Activated T-cell treated with anti-CD3 and anti-CD28 coated beads, Interleukin-2, amount 50 U/mL, for 72 hours (primary cell): Measurements from ENCODE around the gene DLX1. TPM values are rescaled to one million over a fixed set of nuclear protein-coding genes. Genes with fewer than 3 reads are reported as not detected.
"Not testable (repeated sequence)": the region's sequence is repeated elsewhere in the genome, so short reads cannot be mapped to it uniquely, and the experiment has no call there.

ENCODE experiments used
- ATAC-seq, 2 donors: fragments of 150-1000 bp; cut with Tn5 transposase; replicated peaks in 1 of 2; 2 replicates each; pipeline ENCODE4 v1.10.0; 2021; ENCODE audit warnings: moderate library complexity in 2 of 2, mild to moderate bottlenecking in 1 of 2
- DNase-seq, 2 donors: peaks; one replicate each; pipeline ENCODE4 v3.0.0; 2021 to 2022; ENCODE audit warnings: mixed read lengths in 1 of 2
- H3K27ac Mint-ChIP-seq: one replicate; pipeline ENCODE4 v1.8.0; 2022; ENCODE audit warnings: mild to moderate bottlenecking, moderate library complexity, mixed read lengths
- H3K27me3 Mint-ChIP-seq: one replicate; pipeline ENCODE4 v1.8.0; 2022; ENCODE audit warnings: low read depth, mixed read lengths
- H3K36me3 Mint-ChIP-seq, 2 donors: one replicate each; pipeline ENCODE4 v1.8.0; 2022; ENCODE audit warnings: mixed read lengths in 2 of 2, mild to moderate bottlenecking in 1 of 2; ENCODE audit not compliant: insufficient read depth in 2 of 2
- H3K4me1 Mint-ChIP-seq: one replicate; pipeline ENCODE4 v1.8.0; 2022; ENCODE audit warnings: low read depth, mixed read lengths
- H3K4me3 Mint-ChIP-seq, 2 donors: one replicate each; pipeline ENCODE4 v1.8.0; 2022; ENCODE audit warnings: mild to moderate bottlenecking in 2 of 2, mixed read lengths in 2 of 2, moderate library complexity in 2 of 2
- H3K9me3 Mint-ChIP-seq, 2 donors: one replicate each; pipeline ENCODE4 v1.8.0; 2022; ENCODE audit warnings: mixed read lengths in 2 of 2
- total RNA-seq, 2 donors: library from RNA; stranded (reverse); gene quantifications; one replicate each; pipeline ENCODE4 v1.2.3, GENCODE V29; 2022

DLX1 gene
- total RNA-seq, 2 donors from 2014 or later = 0.24 TPM; not detected in 1

GRCh38 chr2:172109256-172109987, 24.1 kb downstream of the DLX1 start:
- ATAC-seq = no peak
- H3K4me3 Mint-ChIP-seq = no peak overlapping the region
- DNase-seq = no peak
- peaks cover 78% of the 10 kb centered on the region for H3K27me3 Mint-ChIP-seq
- H3K36me3 Mint-ChIP-seq = peaks cover 0 to 2% of the 10 kb centered on the region in 2 donors
- H3K9me3 Mint-ChIP-seq = no peaks in the 10 kb centered on the region
- no peak overlapping the region for H3K27ac Mint-ChIP-seq
- H3K4me1 Mint-ChIP-seq = peaks cover 29% of the 10 kb centered on the region

- H3K27me3 Mint-ChIP-seq = peaks cover 70% of the 10 kb centered on the region
Observed at GRCh38 chr2:172109988-172110811, 24.9 kb downstream of the DLX1 start.

GRCh38 chr2:172113617-172114016, 28.3 kb downstream of the DLX1 start:
- ATAC-seq (no peak), DNase-seq (no peak)
- Mint-ChIP-seq H3K27ac (no peak overlapping the region), H3K4me1 (peaks cover under 1% of the 10 kb centered on the region), H3K27me3 (peaks cover 46% of the 10 kb centered on the region), H3K4me3 (no peak overlapping the region), H3K36me3 (no peaks in the 10 kb centered on the region), H3K9me3 (no peaks in the 10 kb centered on the region)

More at GRCh38 chr2:172109988-172110811, 24.9 kb downstream of the DLX1 start:
- H3K4me3 Mint-ChIP-seq = no peak overlapping the region
- no peaks in the 10 kb centered on the region for H3K9me3 Mint-ChIP-seq
- DNase-seq = no peak
- H3K4me1 Mint-ChIP-seq = peaks cover 24% of the 10 kb centered on the region
- ATAC-seq = no peak
- H3K27ac Mint-ChIP-seq = no peak overlapping the region
- peaks cover 0 to 2% of the 10 kb centered on the region in 2 donors for H3K36me3 Mint-ChIP-seq

DNA sequence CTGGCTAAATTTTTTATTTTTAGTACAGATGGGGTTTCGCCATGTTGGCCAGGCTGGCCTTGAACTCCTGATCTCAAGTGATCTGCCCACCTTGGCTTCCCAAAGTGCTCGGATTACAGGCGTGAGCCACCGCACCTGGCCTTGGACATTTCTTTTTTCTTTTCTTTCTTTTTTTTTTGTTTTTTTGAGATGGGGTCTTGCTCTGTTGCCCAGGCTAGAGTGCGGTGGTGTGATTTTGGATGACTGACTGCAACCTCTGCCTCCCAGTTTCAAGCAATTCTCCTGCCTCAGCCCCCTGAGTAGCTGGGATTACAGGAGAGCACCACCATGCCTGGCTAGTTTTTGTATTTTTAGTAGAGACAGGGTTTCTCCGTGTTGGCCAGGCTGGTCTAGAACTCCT, 28.9 kb downstream of the DLX1 start:
- H3K4me3 Mint-ChIP-seq, H3K27ac Mint-ChIP-seq, H3K9me3 Mint-ChIP-seq, ATAC-seq, DNase-seq, H3K36me3 Mint-ChIP-seq, H3K4me1 Mint-ChIP-seq: not testable (repeated sequence)
- peaks cover 46% of the 10 kb centered on the region for H3K27me3 Mint-ChIP-seq

DNA sequence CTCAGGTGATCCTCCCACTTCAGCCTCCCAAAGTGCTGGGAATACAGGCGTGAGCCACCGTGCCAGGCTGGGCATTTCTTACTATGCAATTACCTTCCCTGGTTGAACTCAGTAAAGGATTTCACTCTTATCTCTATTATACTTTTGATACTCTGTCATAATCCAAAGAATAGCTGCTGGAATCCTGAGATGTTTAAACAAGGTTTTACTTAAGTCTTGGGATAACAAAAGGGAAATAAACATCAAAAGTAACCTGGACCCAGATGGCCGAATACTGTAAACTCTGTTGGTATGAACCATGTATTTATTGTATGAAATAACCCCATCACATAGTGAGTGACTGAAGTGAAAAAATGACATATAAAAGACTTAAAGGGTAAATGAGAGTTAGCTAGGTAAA, 29.3 kb downstream of the DLX1 start:
- H3K27me3 Mint-ChIP-seq = peaks cover 46% of the 10 kb centered on the region

GRCh38 chr2:172116107-172116506, 30.8 kb downstream of the DLX1 start:
- Mint-ChIP-seq H3K27ac (no peak overlapping the region), H3K4me3 (no peak overlapping the region), H3K9me3 (no peaks in the 10 kb centered on the region), H3K4me1 (no peaks in the 10 kb centered on the region), H3K36me3 (no peaks in the 10 kb centered on the region), H3K27me3 (peaks cover 38% of the 10 kb centered on the region)
- ATAC-seq (no peak), DNase-seq (no peak)

More for the DNA sequence above, 29.3 kb downstream of the DLX1 start:
- no peak overlapping the region for H3K4me3 Mint-ChIP-seq
- H3K27ac Mint-ChIP-seq = no peak overlapping the region
- H3K9me3 Mint-ChIP-seq = no peaks in the 10 kb centered on the region
- DNase-seq = no peak
- no peaks in the 10 kb centered on the region for H3K36me3 Mint-ChIP-seq
- ATAC-seq = no peak
- H3K4me1 Mint-ChIP-seq = no peaks in the 10 kb centered on the region

- Mint-ChIP-seq H3K27me3 (peaks cover 18% of the 10 kb centered on the region), H3K4me3 (no peak overlapping the region), H3K9me3 (peaks cover 0 to 2% of the 10 kb centered on the region in 2 donors), H3K27ac (no peak overlapping the region), H3K36me3 (no peaks in the 10 kb centered on the region), H3K4me1 (no peaks in the 10 kb centered on the region)
- DNase-seq (no peak), ATAC-seq (no peak)
Observed at GRCh38 chr2:172119089-172119488, 33.8 kb downstream of the DLX1 start.

GRCh38 chr2:172120118-172120517, 34.8 kb downstream of the DLX1 start:
- no peaks in the 10 kb centered on the region for H3K36me3 Mint-ChIP-seq
- peaks cover 0 to 2% of the 10 kb centered on the region in 2 donors for H3K9me3 Mint-ChIP-seq
- ATAC-seq (no peak), DNase-seq (no peak)
- H3K4me3 Mint-ChIP-seq = no peak overlapping the region
- no peak overlapping the region for H3K27ac Mint-ChIP-seq
- H3K4me1 Mint-ChIP-seq = no peaks in the 10 kb centered on the region
- H3K27me3 Mint-ChIP-seq = peaks cover 18% of the 10 kb centered on the region

- Mint-ChIP-seq H3K27ac (no peak overlapping the region), H3K36me3 (peaks cover 0 to 1% of the 10 kb centered on the region in 2 donors), H3K27me3 (peaks cover 6% of the 10 kb centered on the region), H3K4me3 (no peak overlapping the region), H3K9me3 (peaks cover 2 to 4% of the 10 kb centered on the region in 2 donors), H3K4me1 (no peaks in the 10 kb centered on the region)
- DNase-seq (no peak), ATAC-seq (no peak)
Observed at GRCh38 chr2:172128484-172128883, 43.2 kb downstream of the DLX1 start.

- Mint-ChIP-seq H3K27me3 (peaks cover 6% of the 10 kb centered on the region), H3K4me3 (no peak overlapping the region), H3K4me1 (no peaks in the 10 kb centered on the region), H3K36me3 (peaks cover 0 to 1% of the 10 kb centered on the region in 2 donors), H3K9me3 (peaks cover 0 to 4% of the 10 kb centered on the region in 2 donors), H3K27ac (no peak overlapping the region)
- DNase-seq = no peak
- ATAC-seq = no peak
Observed at GRCh38 chr2:172129404-172129803, 44.1 kb downstream of the DLX1 start.

- peaks cover 0 to 1% of the 10 kb centered on the region in 2 donors for H3K36me3 Mint-ChIP-seq
- peaks cover 0 to 4% of the 10 kb centered on the region in 2 donors for H3K9me3 Mint-ChIP-seq
- ATAC-seq (no peak), DNase-seq (no peak)
- no peak overlapping the region for H3K4me3 Mint-ChIP-seq
- no peaks in the 10 kb centered on the region for H3K4me1 Mint-ChIP-seq
- H3K27ac Mint-ChIP-seq = no peak overlapping the region
- peaks cover 6% of the 10 kb centered on the region for H3K27me3 Mint-ChIP-seq
Observed at GRCh38 chr2:172131713-172132555, 46.6 kb downstream of the DLX1 start.

- Mint-ChIP-seq H3K27ac (no peak overlapping the region), H3K4me1 (no peaks in the 10 kb centered on the region), H3K27me3 (peaks cover 6% of the 10 kb centered on the region), H3K4me3 (no peak overlapping the region), H3K36me3 (peaks cover 0 to 1% of the 10 kb centered on the region in 2 donors), H3K9me3 (peaks cover 0 to 9% of the 10 kb centered on the region in 2 donors)
- DNase-seq = no peak
- no peak for ATAC-seq
Observed at GRCh38 chr2:172134270-172134669, 49.0 kb downstream of the DLX1 start.

- DNase-seq = no peak
- no peak overlapping the region for H3K27ac Mint-ChIP-seq
- peaks cover 0 to under 1% of the 10 kb centered on the region in 2 donors for H3K36me3 Mint-ChIP-seq
- H3K9me3 Mint-ChIP-seq = peaks cover 0 to 5% of the 10 kb centered on the region in 2 donors
- H3K4me1 Mint-ChIP-seq = no peaks in the 10 kb centered on the region
- H3K4me3 Mint-ChIP-seq = no peak overlapping the region
- H3K27me3 Mint-ChIP-seq = no peaks in the 10 kb centered on the region
- ATAC-seq = no peak
Observed at GRCh38 chr2:172135446-172135845, 50.1 kb downstream of the DLX1 start.
